Endothelial cell of umbilical vein (primary cell): Measurements from ENCODE around the gene GRID1. TPM values are rescaled to one million over a fixed set of nuclear protein-coding genes. Genes with fewer than 3 reads are reported as not detected.

Experiments
- BruUV-seq: library from RNA; stranded (reverse); fragments of 400-500 nt; replicated peaks from 2 replicates; lab custom pipeline; 2021; lab: Mats Ljungman, UMichigan
- CTCF ChIA-PET: fragments of 300-600, 350-600 bp; sonication (Branson Sonifier 250); formaldehyde crosslinking; loops from one replicate; lab custom pipeline; 2021; ENCODE audit warnings: antibody characterized with exemption, inconsistent platforms; lab: Charles Lee
- POLR2A ChIA-PET: fragments of 300-600, 350-600 bp; sonication (Branson Sonifier 250); formaldehyde crosslinking; loops from one replicate; lab custom pipeline; 2021; ENCODE audit warnings: antibody characterized with exemption, inconsistent platforms; lab: Charles Lee
- DNase-seq: peaks from one replicate; pipeline ENCODE4 v3.0.0-alpha.2; 2011; ENCODE audit warnings: low read depth, low spot score
- FAIRE-seq: peaks from 2 replicates; lab custom pipeline; 2011; peaks lifted over from hg19 to GRCh38; lab: Jason Lieb, UNC
- H2AFZ ChIP-seq: 2 replicates; pipeline ENCODE4 v1.6.0; 2012; ENCODE audit warnings: low read depth, low read length, control low read depth, inconsistent platforms
- H3K27ac ChIP-seq: 2 replicates; pipeline ENCODE4 v1.5.1; 2011; ENCODE audit warnings: low read depth, mild to moderate bottlenecking, control low read depth, low read length, moderate library complexity; ENCODE audit not compliant: insufficient read depth
- H3K27me3 ChIP-seq, 2 experiments: 2 replicates each; pipeline versions ENCODE4 v1.6.0 to v1.6.1; 2011; ENCODE audit warnings: low read length in 2 of 2, mixed read lengths in 1 of 2; ENCODE audit not compliant: control insufficient read depth in 2 of 2, insufficient read depth in 2 of 2
- H3K36me3 ChIP-seq, 2 experiments: 2 replicates in 1 of 2; 3 replicates in 1 of 2; pipeline ENCODE4 v1.5.1; 2011; ENCODE audit warnings: low read length in 2 of 2, mild to moderate bottlenecking in 1 of 2, moderate library complexity in 1 of 2; ENCODE audit not compliant: control insufficient read depth in 2 of 2, insufficient read depth in 2 of 2; ENCODE audit errors: extremely low read depth in 1 of 2
- H3K4me1 ChIP-seq: 3 replicates; pipeline ENCODE4 v1.5.1; 2011; ENCODE audit warnings: mild to moderate bottlenecking, low read length; ENCODE audit not compliant: control insufficient read depth, insufficient read depth; ENCODE audit errors: extremely low read depth
- H3K4me2 ChIP-seq: 2 replicates; pipeline ENCODE4 v1.6.1; 2011; ENCODE audit warnings: low read length, control low read depth, mixed read lengths; ENCODE audit not compliant: insufficient read depth
- H3K4me3 ChIP-seq, 3 experiments: fragments of 200-600 bp in 1 of 3; sonication (generic), shearing (Covaris generic) in 1 of 3; replicated peaks in 1 of 3; 2 replicates each; pipeline ENCODE4 v1.5.1; 2011 to 2016; ENCODE audit warnings: control low read depth in 3 of 3, low read length in 3 of 3, mild to moderate bottlenecking in 2 of 3, inconsistent platforms in 1 of 3, low read depth in 1 of 3, moderate library complexity in 1 of 3; ENCODE audit not compliant: insufficient read depth in 1 of 3
- H3K79me2 ChIP-seq: 2 replicates; pipeline ENCODE4 v1.6.0; 2012; ENCODE audit warnings: low read length, inconsistent platforms; ENCODE audit not compliant: control insufficient read depth, insufficient read depth
- H3K9ac ChIP-seq: replicated peaks from 2 replicates; pipeline ENCODE3; 2011; ENCODE audit warnings: low read length, control low read depth; ENCODE audit not compliant: insufficient read depth; ENCODE audit errors: extremely low read depth
- H3K9me1 ChIP-seq: replicated peaks from 3 replicates; pipeline ENCODE4 v1.6.0; 2011; ENCODE audit warnings: mild to moderate bottlenecking, low read length; ENCODE audit not compliant: control insufficient read depth, insufficient read depth; ENCODE audit errors: extremely low read depth
- H3K9me3 ChIP-seq: replicated peaks from 2 replicates; pipeline ENCODE4 v1.5.1; 2012; ENCODE audit warnings: low read length, inconsistent platforms; ENCODE audit not compliant: control insufficient read depth, insufficient read depth
- H4K20me1 ChIP-seq: replicated peaks from 2 replicates; pipeline ENCODE3; 2011; ENCODE audit warnings: mild to moderate bottlenecking, low read length; ENCODE audit not compliant: control insufficient read depth, insufficient read depth; ENCODE audit errors: extremely low read depth
- CTCF ChIP-seq, 2 donors: IDR thresholded peaks; 1 replicate in 1 of 2; 2 replicates in 1 of 2; pipeline ENCODE4 v1.5.1; 2011; ENCODE audit warnings: low read length in 2 of 2, mild to moderate bottlenecking in 2 of 2, moderate library complexity in 2 of 2, control low read depth in 1 of 2, inconsistent platforms in 1 of 2, low read depth in 1 of 2; ENCODE audit not compliant: insufficient read depth in 1 of 2; ENCODE audit errors: extremely low read depth in 1 of 2
- EZH2 ChIP-seq: IDR thresholded peaks from 2 replicates; pipeline ENCODE4 v1.6.1; 2012; ENCODE audit warnings: borderline replicate concordance, low read depth, mild to moderate bottlenecking, moderate library complexity, low read length, inconsistent platforms; ENCODE audit not compliant: severe bottlenecking
- FOS ChIP-seq: IDR thresholded peaks from 2 replicates; pipeline ENCODE4 v1.6.1; 2011; ENCODE audit warnings: mild to moderate bottlenecking, low read length, moderate library complexity, borderline replicate concordance; ENCODE audit not compliant: insufficient read depth
- GATA2 ChIP-seq: IDR thresholded peaks from 2 replicates; pipeline ENCODE4 v1.7.0; 2011; ENCODE audit warnings: low read depth, mild to moderate bottlenecking, moderate library complexity, mixed read lengths, low read length; ENCODE audit not compliant: insufficient read length, insufficient read depth
- JUN ChIP-seq: IDR thresholded peaks from 2 replicates; pipeline ENCODE4 v1.6.1; 2011; ENCODE audit warnings: borderline replicate concordance, low read depth; ENCODE audit not compliant: insufficient read length, insufficient read depth
- MAX ChIP-seq: IDR thresholded peaks from 2 replicates; pipeline ENCODE4 v1.6.1; 2011; ENCODE audit not compliant: insufficient read depth, insufficient read length
- MYC ChIP-seq: IDR thresholded peaks from one replicate; pipeline ENCODE4 v1.6.1; 2011; ENCODE audit warnings: mild to moderate bottlenecking, low read depth, low read length
- POLR2A ChIP-seq: IDR thresholded peaks from 2 replicates; pipeline ENCODE4 v1.6.1; 2012; ENCODE audit warnings: low read depth, mild to moderate bottlenecking, control low read depth, low read length
- POLR2AphosphoS5 ChIP-seq: IDR thresholded peaks from 2 replicates; pipeline ENCODE4 v1.6.1; 2012; ENCODE audit warnings: low read depth, mild to moderate bottlenecking, control low read depth, low read length, moderate library complexity; ENCODE audit not compliant: insufficient read depth
- dilution Hi-C: fragments of 300-500 bp; cut with MboI; formaldehyde crosslinking; loops from one replicate; pipeline ENCODE4 v1.15.0; 2019; ENCODE audit warnings: low sequenced_read_pairs; ENCODE audit not compliant: extremely low pct_ligation_motif_present
- intact Hi-C: fragments of 100-400 bp; cut with micrococcal nuclease; formaldehyde crosslinking; loops from one replicate; pipeline ENCODE4 v1.10.0; 2022
- polyA plus RNA-seq, 4 experiments: library from polyadenylated mRNA; depleted of rRNA in 3 of 4; stranded (reverse) in 3 of 4; unstranded in 1 of 4; fragments of >200 nt; gene quantifications; 2 replicates each; pipeline versions ENCODE4 v1.2.1 to v1.2.3, GENCODE V29; 2011 to 2012; ENCODE audit warnings: missing spikeins in 1 of 4
- total RNA-seq: library from RNA; stranded (reverse); gene quantifications from 2 replicates; pipeline ENCODE4 v1.2.3, GENCODE V29; 2021

Gene GRID1
- total and polyA plus RNA-seq, 2 donors (not counting 3 experiments of a cell fraction or from before 2014, with no cell fraction given) = not detected

- dilution Hi-C loops (no loop called here), intact Hi-C loops (loop anchor here (10.0 kb wide), 1 partner anchor 879 kb away; the partner anchor contains the start of gene WAPL)
- TF ChIP-seq GATA2 = peak; percentile 29
- TF ChIP-seq FOS = peak; percentile 59
- peak; percentile 7 for TF ChIP-seq JUN
- TF ChIP-seq POLR2AphosphoS5 = peak; percentile 43
- TF ChIP-seq MYC = no peak
- Histone ChIP-seq H3K9me1 (no peaks in the 10 kb centered on the region), H3K4me2 (no peak overlapping the region), H3K27ac (no peak overlapping the region), H3K79me2 (no peaks in the 10 kb centered on the region), H3K9ac (no peak overlapping the region), H3K27me3 (no peaks in the 10 kb centered on the region), H3K4me1 (peaks cover 44% of the 10 kb centered on the region), H3K9me3 (no peaks in the 10 kb centered on the region), H3K36me3 (no peaks in the 10 kb centered on the region), H3K4me3 (no peak overlapping the region), H2AFZ (no peak overlapping the region), H4K20me1 (no peaks in the 10 kb centered on the region)
- CTCF ChIA-PET = no interaction called here
- BruUV-seq = no TSS peak
- POLR2A ChIA-PET = no interaction called here
- peak; percentile 11 for DNase-seq
- FAIRE-seq = peak; percentile 76
Observed at GRCh38 chr10:85645926-85646711, 720.5 kb downstream of the GRID1 start.

GRCh38 chr10:85645053-85645452 is 721.5 kb downstream of the GRID1 start:
- Histone ChIP-seq H4K20me1 (no peaks in the 10 kb centered on the region), H3K4me3 (no peak overlapping the region), H3K79me2 (no peaks in the 10 kb centered on the region), H3K36me3 (no peaks in the 10 kb centered on the region), H3K27ac (no peak overlapping the region), H3K9me3 (no peaks in the 10 kb centered on the region), H3K4me1 (peaks cover 44% of the 10 kb centered on the region), H3K9ac (no peak overlapping the region), H3K27me3 (no peaks in the 10 kb centered on the region), H3K4me2 (no peak overlapping the region), H3K9me1 (no peaks in the 10 kb centered on the region), H2AFZ (no peak overlapping the region)
- BruUV-seq = no TSS peak
- dilution Hi-C loops (no loop called here), intact Hi-C loops (loop anchor here (10.0 kb wide), 1 partner anchor 880 kb away; the partner anchor contains the start of gene WAPL)
- no peak for FAIRE-seq
- no peak for DNase-seq
- CTCF ChIA-PET = no interaction called here
- TF ChIP-seq CTCF (IDR thresholded peaks at IDR 0.05; ENCODE audit: extremely low read depth in 1 of 2, insufficient read depth in 1 of 2, low read depth in 1 of 2, low read length in 2 of 2) (no peak), MYC (no peak), MAX (no peak), EZH2 (no peak), POLR2A (no peak), FOS (no peak), POLR2AphosphoS5 (no peak), JUN (no peak), GATA2 (no peak)
- POLR2A ChIA-PET = no interaction called here
